Esophagus muscularis mucosa (tissue), 4 donors: ENCODE measurements around the gene DMD.

Experiments
- EP300 ChIP-seq: sonication (generic); formaldehyde crosslinking; IDR thresholded peaks from one replicate; pipeline ENCODE4 v1.6.1; 2017; ENCODE audit warnings: antibody characterized with exemption
- POLR2A ChIP-seq: fragments of 450-650 bp; IDR thresholded peaks from one replicate; pipeline ENCODE4 v1.6.1; 2017; ENCODE audit warnings: antibody characterized with exemption, moderate library complexity, mild to moderate bottlenecking, low read depth
- POLR2AphosphoS5 ChIP-seq, 2 donors: sonication (generic); formaldehyde crosslinking; IDR thresholded peaks; one replicate each; pipeline ENCODE4 v1.6.1; 2017; ENCODE audit warnings: antibody characterized with exemption in 2 of 2
- TF ChIP-seq, protein P1 (sequence below), 3 experiments: fragments of 200-600 bp in 2 of 3; fragments of 450-650 bp in 1 of 3; sonication (generic) in 2 of 3; IDR thresholded peaks; one replicate each; pipeline ENCODE4 v1.5.1; 2017 to 2019; ENCODE audit warnings: antibody characterized with exemption in 3 of 3, mild to moderate bottlenecking in 2 of 3, moderate library complexity in 1 of 3

DNA sequence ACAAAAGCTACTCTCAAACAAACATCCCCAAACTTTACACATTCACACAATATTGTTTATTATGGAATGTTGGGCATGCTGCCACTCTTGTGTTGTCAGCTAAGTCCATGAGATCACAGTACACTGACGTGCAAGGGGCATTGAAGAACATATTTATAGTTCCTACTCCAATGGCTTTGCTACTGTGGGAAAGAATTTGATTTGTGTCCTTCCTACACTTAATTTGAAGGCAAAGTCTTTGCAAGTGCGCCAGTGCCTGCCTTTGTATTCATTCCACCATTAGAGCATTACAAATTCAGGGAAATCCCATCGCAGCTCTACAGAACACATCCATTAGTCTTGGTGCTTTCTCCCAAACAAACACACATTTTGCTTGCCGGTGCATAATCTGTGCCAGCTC is 2094.1 kb downstream of the DMD start:
- TF ChIP-seq POLR2AphosphoS5 (IDR thresholded peaks at IDR 0.05) (no peak), POLR2A (no peak), EP300 (no peak)
- TF ChIP-seq, protein P1, sequence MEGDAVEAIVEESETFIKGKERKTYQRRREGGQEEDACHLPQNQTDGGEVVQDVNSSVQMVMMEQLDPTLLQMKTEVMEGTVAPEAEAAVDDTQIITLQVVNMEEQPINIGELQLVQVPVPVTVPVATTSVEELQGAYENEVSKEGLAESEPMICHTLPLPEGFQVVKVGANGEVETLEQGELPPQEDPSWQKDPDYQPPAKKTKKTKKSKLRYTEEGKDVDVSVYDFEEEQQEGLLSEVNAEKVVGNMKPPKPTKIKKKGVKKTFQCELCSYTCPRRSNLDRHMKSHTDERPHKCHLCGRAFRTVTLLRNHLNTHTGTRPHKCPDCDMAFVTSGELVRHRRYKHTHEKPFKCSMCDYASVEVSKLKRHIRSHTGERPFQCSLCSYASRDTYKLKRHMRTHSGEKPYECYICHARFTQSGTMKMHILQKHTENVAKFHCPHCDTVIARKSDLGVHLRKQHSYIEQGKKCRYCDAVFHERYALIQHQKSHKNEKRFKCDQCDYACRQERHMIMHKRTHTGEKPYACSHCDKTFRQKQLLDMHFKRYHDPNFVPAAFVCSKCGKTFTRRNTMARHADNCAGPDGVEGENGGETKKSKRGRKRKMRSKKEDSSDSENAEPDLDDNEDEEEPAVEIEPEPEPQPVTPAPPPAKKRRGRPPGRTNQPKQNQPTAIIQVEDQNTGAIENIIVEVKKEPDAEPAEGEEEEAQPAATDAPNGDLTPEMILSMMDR (IDR thresholded peaks at IDR 0.05): no peak
